PFSK-1 (cell line): Measurements from ENCODE around the gene KIT.

Source experiments
- FOXP2 ChIP-seq: optimal IDR thresholded peaks from 2 replicates; pipeline ENCODE3; 2011; ENCODE audit warnings: borderline replicate concordance, control low read depth, inconsistent platforms; ENCODE audit not compliant: insufficient read depth; ENCODE audit errors: extremely low read length, extremely low read depth
- POLR2AphosphoS5 ChIP-seq: IDR thresholded peaks from 2 replicates; pipeline ENCODE4 v1.6.1; 2012; ENCODE audit warnings: low read depth, mild to moderate bottlenecking, control low read depth, low read length, moderate library complexity
- REST ChIP-seq, 2 experiments: IDR thresholded peaks; 2 replicates each; pipeline versions ENCODE4 v1.6.1 to v1.8.0; 2011 to 2012; ENCODE audit warnings: low read depth in 2 of 2, low read length in 2 of 2, control low read depth in 1 of 2, inconsistent platforms in 1 of 2, mild to moderate bottlenecking in 1 of 2, moderate library complexity in 1 of 2; ENCODE audit not compliant: insufficient read depth in 1 of 2
- SIN3A ChIP-seq: IDR thresholded peaks from 2 replicates; pipeline ENCODE4 v1.6.1; 2012; ENCODE audit warnings: mild to moderate bottlenecking, low read length, moderate library complexity, borderline replicate concordance; ENCODE audit not compliant: insufficient read depth
- TAF1 ChIP-seq: IDR thresholded peaks from 2 replicates; pipeline ENCODE4 v1.6.1; 2012; ENCODE audit warnings: low read length, control low read depth, borderline replicate concordance; ENCODE audit not compliant: insufficient read depth

The KIT gene

GRCh38 chr4:54708339-54709279 is 50.9 kb downstream of the KIT start:
- no peak for TF ChIP-seq REST (IDR thresholded peaks at IDR 0.05; ENCODE audit: insufficient read depth in 1 of 2, low read depth in 2 of 2, low read length in 2 of 2)
- no peak for TF ChIP-seq SIN3A
- no peak for TF ChIP-seq FOXP2
- TF ChIP-seq POLR2AphosphoS5, result no peak
- no peak for TF ChIP-seq TAF1

GRCh38 chr4:54709400-54709799 is 51.6 kb downstream of the KIT start:
- TF ChIP-seq TAF1, result no peak
- no peak for TF ChIP-seq FOXP2
- no peak for TF ChIP-seq REST (IDR thresholded peaks at IDR 0.05; ENCODE audit: insufficient read depth in 1 of 2, low read depth in 2 of 2, low read length in 2 of 2)
- no peak for TF ChIP-seq POLR2AphosphoS5
- TF ChIP-seq SIN3A, result no peak

- TF ChIP-seq TAF1 (no peak), REST (IDR thresholded peaks at IDR 0.05; ENCODE audit: insufficient read depth in 1 of 2, low read depth in 2 of 2, low read length in 2 of 2) (no peak), SIN3A (no peak), POLR2AphosphoS5 (no peak), FOXP2 (no peak)
These were observed 54.4 kb downstream of the KIT start for GRCh38 chr4:54712206-54712605.

- no peak for TF ChIP-seq SIN3A
- no peak for TF ChIP-seq POLR2AphosphoS5
- no peak for TF ChIP-seq REST (IDR thresholded peaks at IDR 0.05; ENCODE audit: insufficient read depth in 1 of 2, low read depth in 2 of 2, low read length in 2 of 2)
- no peak for TF ChIP-seq FOXP2
These were observed 56.9 kb downstream of the KIT start for GRCh38 chr4:54714631-54715030.
